HEK293 (cell line): Measurements from ENCODE around the gene KBTBD13.
A peak's percentile ranks its signal among the peaks of the same experiment; 100 is the strongest.

Experiments used
- CTCF ChIA-PET: fragments of 350-600 bp; formaldehyde crosslinking; extraction: SDS; loops from one replicate; lab custom pipeline; 2021; ENCODE audit warnings: antibody characterized with exemption; lab: Yijun Ruan, JAX
- POLR2A ChIA-PET: fragments of 300-600 bp; formaldehyde crosslinking; extraction: SDS; loops from one replicate; lab custom pipeline; 2020; ENCODE audit warnings: antibody characterized with exemption, inconsistent platforms; lab: Yijun Ruan, JAX
- H3K27ac ChIP-seq: fragments of 200-500 bp; sonication (Bioruptor generic); 2 replicates; pipeline ENCODE4 v1.5.1; 2014; ENCODE audit warnings: low read depth, low read length, control low read depth, inconsistent platforms; ENCODE audit errors: extremely low read depth
- H3K36me3 ChIP-seq, 2 experiments: fragments of 200-500 bp in 1 of 2; sonication (Bioruptor generic) in 1 of 2; 1 replicate in 1 of 2; 2 replicates in 1 of 2; pipeline ENCODE4 v1.5.1; 2014 to 2017; ENCODE audit warnings: inconsistent platforms in 2 of 2, low read length in 2 of 2; ENCODE audit not compliant: control insufficient read depth in 2 of 2, insufficient read depth in 1 of 2
- H3K4me1 ChIP-seq: fragments of 200-500 bp; sonication (Bioruptor generic); 2 replicates; pipeline ENCODE4 v1.5.1; 2014; ENCODE audit warnings: mild to moderate bottlenecking, low read length, inconsistent platforms; ENCODE audit not compliant: control insufficient read depth, insufficient read depth
- H3K4me3 ChIP-seq: 2 replicates; pipeline ENCODE4 v1.5.1; 2011; ENCODE audit warnings: low read depth, mild to moderate bottlenecking, control low read depth, low read length, moderate library complexity
- H3K9me3 ChIP-seq: fragments of 200-500 bp; sonication (Bioruptor generic); 2 replicates; pipeline ENCODE4 v1.5.1; 2014; ENCODE audit warnings: low read depth, low read length, inconsistent platforms; ENCODE audit not compliant: control insufficient read depth, insufficient read depth
- GLIS1 ChIP-seq: fragments of 450-650 bp; formaldehyde crosslinking; IDR thresholded peaks from 2 replicates; pipeline ENCODE4 v1.5.1; 2016; ENCODE audit warnings: missing biosample characterization, missing genetic modification characterization
- HOXD13 ChIP-seq: sonication (generic); formaldehyde crosslinking; IDR thresholded peaks from 2 replicates; pipeline ENCODE4 v1.8.0; 2022; ENCODE audit warnings: missing genetic modification reagents, borderline replicate concordance
- KLF9 ChIP-seq: fragments of 450-650 bp; formaldehyde crosslinking; IDR thresholded peaks from 2 replicates; pipeline ENCODE4 v1.5.1; 2016; ENCODE audit warnings: missing biosample characterization, missing genetic modification characterization, low read depth
- SCRT2 ChIP-seq: fragments of 450-650 bp; formaldehyde crosslinking; IDR thresholded peaks from 2 replicates; pipeline ENCODE4 v1.5.1; 2016; ENCODE audit warnings: missing biosample characterization, missing genetic modification characterization
- YY2 ChIP-seq: fragments of 450-650 bp; formaldehyde crosslinking; IDR thresholded peaks from 2 replicates; pipeline ENCODE4 v1.5.1; 2016; ENCODE audit warnings: missing biosample characterization, missing genetic modification characterization
- ZBTB17 ChIP-seq: fragments of 450-650 bp; formaldehyde crosslinking; IDR thresholded peaks from 2 replicates; pipeline ENCODE4 v1.5.1; 2016; ENCODE audit warnings: missing biosample characterization, missing genetic modification characterization
- ZBTB20 ChIP-seq: fragments of 450-650 bp; formaldehyde crosslinking; IDR thresholded peaks from 2 replicates; pipeline ENCODE4 v1.5.1; 2016; ENCODE audit warnings: missing biosample characterization, missing genetic modification characterization
- ZNF157 ChIP-seq: fragments of 450-650 bp; formaldehyde crosslinking; IDR thresholded peaks from 2 replicates; pipeline ENCODE4 v1.5.1; 2016; ENCODE audit warnings: missing biosample characterization, missing genetic modification characterization
- ZNF324 ChIP-seq: fragments of 450-650 bp; formaldehyde crosslinking; IDR thresholded peaks from 2 replicates; pipeline ENCODE4 v1.5.1; 2016; ENCODE audit warnings: missing biosample characterization, missing genetic modification characterization
- ZNF335 ChIP-seq: fragments of 450-650 bp; formaldehyde crosslinking; conservative IDR thresholded peaks from 2 replicates; pipeline ENCODE4 v1.5.1; 2016; ENCODE audit warnings: missing biosample characterization, missing genetic modification characterization
- ZNF473 ChIP-seq: fragments of 450-650 bp; formaldehyde crosslinking; IDR thresholded peaks from 2 replicates; pipeline ENCODE4 v1.5.1; 2017; ENCODE audit warnings: missing biosample characterization, missing genetic modification characterization
- ZNF558 ChIP-seq: fragments of 450-650 bp; formaldehyde crosslinking; IDR thresholded peaks from 2 replicates; pipeline ENCODE4 v1.5.1; 2016; ENCODE audit warnings: missing biosample characterization, missing genetic modification characterization
- ZNF560 ChIP-seq: fragments of 450-650 bp; formaldehyde crosslinking; IDR thresholded peaks from 2 replicates; pipeline ENCODE4 v1.5.1; 2017; ENCODE audit warnings: missing biosample characterization, missing genetic modification characterization, borderline replicate concordance
- ZNF776 ChIP-seq: fragments of 450-650 bp; formaldehyde crosslinking; IDR thresholded peaks from 2 replicates; pipeline ENCODE4 v1.5.0; 2017; ENCODE audit warnings: missing biosample characterization, missing genetic modification characterization, borderline replicate concordance
- TF ChIP-seq, protein P1 (sequence below): fragments of 450-650 bp; formaldehyde crosslinking; IDR thresholded peaks from 2 replicates; pipeline ENCODE4 v1.5.1; 2016; ENCODE audit warnings: missing biosample characterization, missing genetic modification characterization
- TF ChIP-seq, protein P2 (sequence below): fragments of 450-650 bp; formaldehyde crosslinking; IDR thresholded peaks from 2 replicates; pipeline ENCODE4 v1.5.1; 2016; ENCODE audit warnings: missing biosample characterization, missing genetic modification characterization
- TF ChIP-seq, protein P3 (sequence below): fragments of 450-650 bp; formaldehyde crosslinking; IDR thresholded peaks from 2 replicates; pipeline ENCODE4 v1.5.1; 2016; ENCODE audit warnings: missing biosample characterization, missing genetic modification characterization

Gene KBTBD13

DNA sequence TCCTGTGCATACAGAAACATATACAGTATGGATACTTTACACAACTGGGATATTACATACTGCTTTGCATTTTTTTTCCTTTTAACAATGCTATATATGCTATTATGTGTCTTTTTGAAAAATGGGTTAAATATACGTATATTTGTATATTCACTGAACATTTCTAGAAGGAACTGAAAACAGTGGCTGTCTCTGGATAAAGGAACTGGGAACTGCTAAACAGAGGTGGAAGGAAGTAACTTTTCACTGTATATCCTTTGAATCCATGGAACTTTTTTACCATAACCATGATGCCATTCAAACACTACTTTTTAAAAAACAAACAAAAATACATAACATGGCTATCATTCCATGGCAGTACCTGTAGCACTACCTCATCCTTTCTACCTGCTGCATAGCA, 49.0 kb upstream of the KBTBD13 start:
- Histone ChIP-seq H3K4me3 (no peak overlapping the region), H3K36me3 (peaks cover 14 to 27% of the 10 kb centered on the region in 2 experiments; a peak in 2 of 3 replicates), H3K4me1 (no peaks in the 10 kb centered on the region), H3K9me3 (no peaks in the 10 kb centered on the region), H3K27ac (no peak overlapping the region)
- TF ChIP-seq, protein P1, sequence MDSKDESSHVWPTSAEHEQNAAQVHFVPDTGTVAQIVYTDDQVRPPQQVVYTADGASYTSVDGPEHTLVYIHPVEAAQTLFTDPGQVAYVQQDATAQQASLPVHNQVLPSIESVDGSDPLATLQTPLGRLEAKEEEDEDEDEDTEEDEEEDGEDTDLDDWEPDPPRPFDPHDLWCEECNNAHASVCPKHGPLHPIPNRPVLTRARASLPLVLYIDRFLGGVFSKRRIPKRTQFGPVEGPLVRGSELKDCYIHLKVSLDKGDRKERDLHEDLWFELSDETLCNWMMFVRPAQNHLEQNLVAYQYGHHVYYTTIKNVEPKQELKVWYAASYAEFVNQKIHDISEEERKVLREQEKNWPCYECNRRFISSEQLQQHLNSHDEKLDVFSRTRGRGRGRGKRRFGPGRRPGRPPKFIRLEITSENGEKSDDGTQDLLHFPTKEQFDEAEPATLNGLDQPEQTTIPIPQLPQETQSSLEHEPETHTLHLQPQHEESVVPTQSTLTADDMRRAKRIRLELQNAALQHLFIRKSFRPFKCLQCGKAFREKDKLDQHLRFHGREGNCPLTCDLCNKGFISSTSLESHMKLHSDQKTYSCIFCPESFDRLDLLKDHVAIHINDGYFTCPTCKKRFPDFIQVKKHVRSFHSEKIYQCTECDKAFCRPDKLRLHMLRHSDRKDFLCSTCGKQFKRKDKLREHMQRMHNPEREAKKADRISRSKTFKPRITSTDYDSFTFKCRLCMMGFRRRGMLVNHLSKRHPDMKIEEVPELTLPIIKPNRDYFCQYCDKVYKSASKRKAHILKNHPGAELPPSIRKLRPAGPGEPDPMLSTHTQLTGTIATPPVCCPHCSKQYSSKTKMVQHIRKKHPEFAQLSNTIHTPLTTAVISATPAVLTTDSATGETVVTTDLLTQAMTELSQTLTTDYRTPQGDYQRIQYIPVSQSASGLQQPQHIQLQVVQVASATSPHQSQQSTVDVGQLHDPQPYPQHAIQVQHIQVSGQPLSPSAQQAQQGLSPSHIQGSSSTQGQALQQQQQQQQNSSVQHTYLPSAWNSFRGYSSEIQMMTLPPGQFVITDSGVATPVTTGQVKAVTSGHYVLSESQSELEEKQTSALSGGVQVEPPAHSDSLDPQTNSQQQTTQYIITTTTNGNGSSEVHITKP, result no peak
- TF ChIP-seq, protein P2, sequence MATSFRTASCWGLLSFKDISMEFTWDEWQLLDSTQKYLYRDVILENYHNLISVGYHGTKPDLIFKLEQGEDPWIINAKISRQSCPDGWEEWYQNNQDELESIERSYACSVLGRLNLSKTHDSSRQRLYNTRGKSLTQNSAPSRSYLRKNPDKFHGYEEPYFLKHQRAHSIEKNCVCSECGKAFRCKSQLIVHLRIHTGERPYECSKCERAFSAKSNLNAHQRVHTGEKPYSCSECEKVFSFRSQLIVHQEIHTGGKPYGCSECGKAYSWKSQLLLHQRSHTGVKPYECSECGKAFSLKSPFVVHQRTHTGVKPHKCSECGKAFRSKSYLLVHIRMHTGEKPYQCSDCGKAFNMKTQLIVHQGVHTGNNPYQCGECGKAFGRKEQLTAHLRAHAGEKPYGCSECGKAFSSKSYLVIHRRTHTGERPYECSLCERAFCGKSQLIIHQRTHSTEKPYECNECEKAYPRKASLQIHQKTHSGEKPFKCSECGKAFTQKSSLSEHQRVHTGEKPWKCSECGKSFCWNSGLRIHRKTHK (tag by site-specific recombination), result no peak
- TF ChIP-seq ZBTB20 (tag by site-specific recombination) (no peak), SCRT2 (tag by site-specific recombination) (no peak), ZNF558 (tag by site-specific recombination) (no peak), YY2 (tag by site-specific recombination) (no peak), ZNF776 (tag by site-specific recombination) (no peak), ZNF560 (tag by site-specific recombination) (no peak)
- TF ChIP-seq, protein P3, sequence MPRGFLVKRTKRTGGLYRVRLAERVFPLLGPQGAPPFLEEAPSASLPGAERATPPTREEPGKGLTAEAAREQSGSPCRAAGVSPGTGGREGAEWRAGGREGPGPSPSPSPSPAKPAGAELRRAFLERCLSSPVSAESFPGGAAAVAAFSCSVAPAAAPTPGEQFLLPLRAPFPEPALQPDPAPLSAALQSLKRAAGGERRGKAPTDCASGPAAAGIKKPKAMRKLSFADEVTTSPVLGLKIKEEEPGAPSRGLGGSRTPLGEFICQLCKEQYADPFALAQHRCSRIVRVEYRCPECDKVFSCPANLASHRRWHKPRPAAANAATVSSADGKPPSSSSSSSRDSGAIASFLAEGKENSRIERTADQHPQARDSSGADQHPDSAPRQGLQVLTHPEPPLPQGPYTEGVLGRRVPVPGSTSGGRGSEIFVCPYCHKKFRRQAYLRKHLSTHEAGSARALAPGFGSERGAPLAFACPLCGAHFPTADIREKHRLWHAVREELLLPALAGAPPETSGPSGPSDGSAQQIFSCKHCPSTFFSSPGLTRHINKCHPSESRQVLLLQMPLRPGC, result no peak
- ChIA-PET POLR2A (interaction anchor here (0.7 kb wide), 1 partner anchor 303 kb away, joined by 3 read pairs; no protein-coding TSS in a partner anchor), CTCF (no interaction called here)

DNA sequence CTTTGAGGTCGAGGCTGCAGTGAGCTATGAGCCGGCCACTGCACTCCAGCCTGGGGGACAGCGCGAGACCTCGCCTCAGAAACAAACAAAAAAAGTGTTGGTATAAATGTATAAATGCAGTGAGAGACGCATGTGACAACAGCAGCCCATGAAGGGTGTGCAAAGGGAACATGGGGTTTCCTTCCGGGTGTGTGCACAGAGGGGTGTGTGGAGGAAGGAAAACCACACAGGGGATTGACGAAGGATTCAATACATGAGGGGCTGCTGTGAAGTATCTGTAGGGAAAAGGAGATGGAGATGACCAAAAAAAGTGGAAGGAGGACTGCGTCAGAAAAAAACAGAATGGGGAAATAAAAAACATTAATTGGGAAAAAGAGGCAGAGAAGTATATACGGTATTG, 48.2 kb upstream of the KBTBD13 start:
- no peaks in the 10 kb centered on the region for H3K9me3 ChIP-seq
- no peaks in the 10 kb centered on the region for H3K4me1 ChIP-seq
- TF ChIP-seq ZBTB17 (tag by site-specific recombination), result no peak
- TF ChIP-seq KLF9 (tag by site-specific recombination), result no peak
- no peak for TF ChIP-seq GLIS1 (tag by site-specific recombination)
- no peak for TF ChIP-seq ZNF335 (tag by site-specific recombination)
- no peak for TF ChIP-seq ZNF473 (tag by site-specific recombination)
- TF ChIP-seq HOXD13 (CRISPR knock-in tag), result no peak
- TF ChIP-seq ZNF324, result no peak
- no peak for TF ChIP-seq ZNF157 (tag by site-specific recombination)
- POLR2A ChIA-PET, result interaction anchor here (0.6 kb wide), 1 partner anchor 187 kb away, joined by 3 read pairs; no protein-coding TSS in a partner anchor
- peaks cover 12 to 27% of the 10 kb centered on the region in 2 experiments; a peak in 2 of 3 replicates for H3K36me3 ChIP-seq
- no peak overlapping the region for H3K27ac ChIP-seq
- peak overlapping the region; percentile 91; the same call in 1 of the 2 replicates for H3K4me3 ChIP-seq
- CTCF ChIA-PET, result interaction anchor here (0.6 kb wide), 2 partner anchors 19 to 641 kb away, joined by 3 to 4 read pairs; partner anchors contain the start of gene TRIP4
